ENCODE results near the gene SCYGR1.

DNA sequence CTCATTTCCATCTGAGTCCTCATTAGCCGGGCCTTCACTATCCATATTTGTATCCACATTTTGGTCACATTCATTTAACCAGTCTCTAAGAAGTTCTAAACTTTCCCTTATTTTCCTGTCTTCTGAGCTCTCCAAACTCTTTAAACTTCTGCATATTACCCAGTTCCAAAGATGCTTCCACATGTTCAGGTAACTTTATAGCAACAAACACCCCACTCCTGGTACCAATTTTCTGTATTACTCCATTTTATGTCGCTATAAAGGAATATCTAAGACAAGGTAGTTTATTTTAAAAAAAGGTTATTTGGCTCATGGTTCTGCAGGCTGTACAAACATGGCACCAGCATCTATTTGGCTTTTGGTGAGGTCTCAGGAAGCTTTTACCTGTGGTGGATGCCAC is 45.4 kb upstream of the SCYGR1 start:
- TF ChIP-seq POLR2A (IDR thresholded peaks at IDR 0.05; ENCODE audit: low read length) (no peak), GATA1 (IDR thresholded peaks at IDR 0.05; ENCODE audit: low read depth, low read length) (no peak)

Data from erythroblast (primary cell).